ENCODE measurements around the gene PPP3CA.

DNA sequence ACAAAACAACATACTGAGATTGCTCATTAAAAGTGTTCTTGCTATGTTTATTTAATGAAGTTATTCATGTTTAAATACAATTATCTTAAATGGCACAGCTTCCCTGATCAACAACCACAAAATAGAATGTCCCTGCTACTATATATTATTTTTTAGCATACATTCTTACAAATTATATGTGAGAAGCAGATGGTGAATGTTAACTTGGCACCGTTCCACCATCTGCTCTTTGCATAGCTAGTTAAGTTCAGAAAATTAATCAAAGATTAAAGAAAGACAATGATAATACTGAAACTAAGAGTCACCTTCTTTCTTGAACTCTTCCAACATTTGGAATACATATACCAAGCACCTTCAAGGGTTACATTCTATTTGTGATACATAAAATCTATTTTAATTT, 94.2 kb downstream of the PPP3CA start:
- TF ChIP-seq EZH2 (IDR thresholded peaks at IDR 0.05) (no peak), POLR2AphosphoS5 (IDR thresholded peaks at IDR 0.05; ENCODE audit: borderline replicate concordance, low read depth, low read length) (no peak)

All from SK-N-MC (cell line).